SIG-M5 (cell line): ENCODE data around the gene CASKIN2.
A peak's percentile ranks its signal among the peaks of the same experiment; 100 is the strongest.
"Not testable (repeated sequence)": the region's sequence is repeated elsewhere in the genome, so short reads cannot be mapped to it uniquely, and the experiment has no call there.

ENCODE experiments used
- DNase-seq: peaks from one replicate; lab custom pipeline; 2025; lab: John Stamatoyannopoulos, UW

The CASKIN2 gene

GRCh38 chr17:75460295-75460694, 55.0 kb downstream of the CASKIN2 start:
- DNase-seq: no peak

DNA sequence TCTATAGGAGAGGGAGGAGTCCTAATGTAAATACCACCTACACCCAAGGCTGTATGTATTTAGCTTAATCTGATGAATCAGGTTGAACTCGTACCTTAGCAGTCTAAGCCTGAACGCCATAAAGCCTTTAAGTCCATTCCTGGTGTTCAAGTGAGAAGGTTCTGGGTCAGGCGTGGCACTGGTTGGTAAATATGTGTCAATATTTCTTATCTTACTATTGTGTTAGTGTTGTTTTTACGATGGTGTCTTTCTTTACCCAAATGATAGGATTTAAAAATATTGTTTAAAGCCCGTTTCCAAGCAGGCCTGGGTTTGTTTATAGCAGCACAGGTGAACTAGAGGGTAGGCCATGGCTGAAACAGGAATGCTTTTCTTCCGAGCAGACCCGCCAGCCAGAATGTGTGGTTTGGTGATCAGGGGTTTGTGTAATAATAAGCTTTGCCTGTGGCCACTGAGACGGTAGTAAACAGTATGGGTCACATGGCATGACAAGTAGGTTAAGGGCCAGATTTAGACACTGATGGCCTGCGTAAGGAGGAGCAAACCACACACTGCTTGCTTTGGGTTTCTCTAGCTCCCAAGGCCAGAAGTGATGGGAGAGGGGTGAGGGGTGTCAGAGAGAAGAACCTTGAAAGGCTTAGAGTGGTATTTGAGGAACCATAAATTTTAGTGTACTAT, 55.6 kb downstream of the CASKIN2 start:
- DNase-seq: no peak

DNA sequence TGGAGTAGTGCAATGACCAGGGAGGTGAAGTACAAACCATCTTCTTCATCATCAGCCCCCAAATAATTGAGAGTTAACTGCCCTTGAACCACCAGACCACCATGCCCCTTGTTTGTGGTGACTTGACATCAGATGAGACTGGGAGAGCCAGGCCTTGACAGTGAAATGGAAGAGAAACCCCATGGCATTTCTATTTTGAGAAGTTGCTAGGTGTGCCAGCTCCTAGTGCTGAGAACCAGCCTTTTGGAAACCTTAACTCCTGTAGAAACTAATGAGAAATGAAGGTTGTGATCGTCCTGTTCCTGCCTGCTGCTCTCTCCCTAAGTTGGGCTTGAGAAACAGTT, 56.1 kb downstream of the CASKIN2 start:
- no peak for DNase-seq

- DNase-seq: no peak
Observed at GRCh38 chr17:75457047-75457654, 58.2 kb downstream of the CASKIN2 start.

GRCh38 chr17:75456417-75457046, 58.8 kb downstream of the CASKIN2 start, which contains the start of gene TMEM94:
Gene TMEM94, plus strand, starts transcription at chr17:75456635. Its CDS starts 15,271 bp downstream, at chr17:75471906.
- peak; percentile 61 for DNase-seq

DNA sequence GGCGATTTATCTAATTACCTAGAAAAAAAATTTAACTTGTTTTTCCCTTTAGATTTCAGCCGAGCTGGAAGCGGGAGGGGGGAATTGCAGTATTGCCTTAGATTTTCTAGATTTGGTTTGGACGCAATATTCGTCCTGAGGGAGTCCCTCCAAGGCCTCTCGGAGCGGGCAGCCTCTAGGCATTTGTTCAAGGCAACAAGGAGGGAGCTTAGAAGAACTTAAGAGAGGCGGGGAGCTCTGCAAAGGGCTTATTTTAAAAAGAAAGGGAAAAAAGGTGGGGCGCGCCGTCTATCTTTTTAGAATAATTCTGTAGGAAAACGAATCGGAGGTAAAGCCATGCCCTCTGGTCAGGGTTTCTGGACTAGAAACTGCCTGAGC, 59.3 kb downstream of the CASKIN2 start:
- DNase-seq: no peak

DNA sequence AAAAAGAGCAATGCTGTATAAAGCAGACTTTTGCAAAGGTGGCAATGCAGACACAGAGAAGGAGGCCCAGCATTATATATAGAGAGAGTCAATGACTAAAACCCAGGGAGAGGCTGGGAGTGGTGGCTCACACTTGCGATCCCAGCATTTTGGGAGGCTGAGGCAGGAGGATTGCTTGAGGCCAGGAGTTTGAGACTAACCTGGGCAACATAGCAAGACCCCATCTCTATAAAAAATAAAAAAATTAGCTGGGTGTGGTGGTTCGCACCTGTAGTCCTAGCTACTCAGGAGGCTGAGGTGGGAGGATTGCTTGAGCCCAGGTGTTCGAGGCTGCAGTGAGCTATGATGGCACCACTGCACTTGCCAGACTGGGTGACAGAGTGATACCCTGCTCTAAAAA, 60.7 kb downstream of the CASKIN2 start:
- DNase-seq: not testable (repeated sequence)

GRCh38 chr17:75454193-75454592, 61.1 kb downstream of the CASKIN2 start:
- DNase-seq: no peak

DNA sequence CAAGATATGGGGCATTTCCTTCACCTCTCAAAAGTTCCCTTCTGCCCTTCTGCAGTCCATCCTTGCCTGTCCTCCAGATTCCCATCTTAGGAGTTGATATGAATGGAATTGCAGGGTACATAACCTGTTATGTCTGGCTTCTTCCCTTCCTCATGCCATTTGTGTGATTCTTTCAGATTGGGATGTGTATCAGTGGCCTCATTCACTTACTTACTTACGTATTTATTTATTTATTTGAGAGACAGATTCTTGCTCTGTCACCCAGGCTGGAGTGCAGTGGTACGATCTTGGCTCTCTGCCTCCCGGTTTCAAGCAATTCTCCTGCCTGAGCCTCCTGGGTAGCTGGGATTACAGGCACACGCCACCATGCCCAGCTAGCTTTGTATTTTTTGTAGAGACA, 65.1 kb downstream of the CASKIN2 start:
- DNase-seq: no peak
